Kidney (tissue), 14 donors: ENCODE measurements around the gene PHF12. TPM values are rescaled to one million over a fixed set of nuclear protein-coding genes. Genes with fewer than 3 reads are reported as not detected.

ENCODE experiments used
- DNase-seq, 5 donors: peaks; one replicate each; pipeline ENCODE4 v3.0.0-alpha.2; 2013 to 2020
- FAIRE-seq: peaks from 2 replicates; lab custom pipeline; 2012; peaks lifted over from hg19 to GRCh38; lab: Jason Lieb, UNC
- H3K27ac ChIP-seq, 2 donors: one replicate each; pipeline ENCODE4 v1.7.0; 2013; ENCODE audit warnings: low read depth in 2 of 2, low read length in 2 of 2, inconsistent platforms in 1 of 2
- H3K27me3 ChIP-seq: one replicate; pipeline ENCODE4 v1.7.1; 2013; ENCODE audit warnings: low read length, inconsistent platforms; ENCODE audit not compliant: control insufficient read depth, insufficient read depth
- H3K36me3 ChIP-seq, 3 donors: one replicate each; pipeline versions ENCODE4 v1.7.0 to v1.7.1; 2013; ENCODE audit warnings: low read length in 3 of 3, control low read depth in 1 of 3, inconsistent platforms in 1 of 3; ENCODE audit not compliant: insufficient read depth in 3 of 3, control insufficient read depth in 2 of 3
- H3K4me1 ChIP-seq, 3 donors: one replicate each; pipeline versions ENCODE4 v1.7.0 to v1.7.1; 2013; ENCODE audit warnings: low read length in 3 of 3, inconsistent platforms in 1 of 3, low read depth in 1 of 3; ENCODE audit not compliant: control insufficient read depth in 2 of 3, insufficient read depth in 2 of 3
- H3K4me3 ChIP-seq, 3 donors: one replicate each; pipeline versions ENCODE4 v1.7.0 to v1.8.1; 2013; ENCODE audit warnings: low read length in 3 of 3, control low read depth in 1 of 3, inconsistent platforms in 1 of 3
- H3K9ac ChIP-seq, 3 donors: one replicate each; pipeline versions ENCODE4 v1.7.0 to v1.7.1; 2013; ENCODE audit warnings: low read length in 3 of 3, control low read depth in 1 of 3, inconsistent platforms in 1 of 3
- H3K9me3 ChIP-seq, 3 donors: one replicate each; pipeline versions ENCODE4 v1.7.0 to v1.7.1; 2013; ENCODE audit warnings: low read length in 3 of 3, control low read depth in 1 of 3, inconsistent platforms in 1 of 3; ENCODE audit not compliant: control insufficient read depth in 2 of 3, insufficient read depth in 1 of 3
- intact Hi-C: fragments of 100-400 bp; cut with DNase I; formaldehyde crosslinking; loops from one replicate; pipeline ENCODE4 v1.11.1; 2022
- polyA plus RNA-seq: library from polyadenylated mRNA; stranded (reverse); fragments of 350-450 nt; fragmentation: Illumina TruSeq; extraction: RNeasy Lipid Tissue Mini Kit (QIAGEN cat#74804); gene quantifications from one replicate; pipeline ENCODE4 v1.2.3, GENCODE V29; 2014; ENCODE audit warnings: low read depth, low replicate concordance; ENCODE audit not compliant: insufficient read depth
- total RNA-seq: library from RNA; stranded (reverse); fragmentation: NEBNext Ultra II Directional; extraction: Animal tissue kit (Norgen Biotek cat#: 25700); gene quantifications from one replicate; pipeline ENCODE4 v1.2.1, GENCODE V29; 2021
- TF ChIP-seq, protein P1 (sequence below): IDR thresholded peaks from 3 replicates; pipeline ENCODE4 v1.5.1; 2012; ENCODE audit warnings: mild to moderate bottlenecking, moderate library complexity, borderline replicate concordance; ENCODE audit not compliant: insufficient read depth; ENCODE audit errors: extremely low read depth
- donor health status: control.
- donor health status: control.
- donor health status: control.
- donor health status: control.
- donor health status: control.
- donor health status: DM: yes; HTN: yes; CAD: no.
- donor health status: Normal renal cell carcinoma (clear cell type).

Gene PHF12
- total and polyA plus RNA-seq, 2 donors from 2014 or later, result 8.8 to 50.4 TPM

DNA sequence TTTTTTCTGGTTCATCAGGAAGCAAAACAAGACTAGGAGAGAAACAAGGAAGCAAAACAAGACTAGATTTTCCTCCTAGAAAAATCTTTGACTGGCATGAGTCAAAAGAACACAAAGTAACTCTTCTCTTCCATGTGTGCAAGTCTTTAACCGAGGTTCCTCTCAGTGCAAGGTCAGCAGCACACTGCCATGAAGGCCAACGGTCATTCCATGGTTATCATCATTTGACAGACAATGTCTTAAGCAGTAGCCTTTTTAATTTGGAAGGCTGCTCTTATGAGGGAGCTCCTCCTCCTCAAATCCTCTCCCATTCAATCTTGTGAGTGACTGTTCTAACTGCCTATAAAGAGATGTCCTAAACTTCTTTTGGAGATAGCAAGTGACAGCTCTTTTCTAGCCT is 33.0 kb downstream of the PHF12 start:
- FAIRE-seq (no peak), DNase-seq (no peak)
- Histone ChIP-seq H3K9ac (no peak overlapping the region), H3K9me3 (no peaks in the 10 kb centered on the region), H3K4me3 (no peak overlapping the region), H3K27me3 (no peaks in the 10 kb centered on the region), H3K36me3 (peaks cover 26 to 78% (median 47%) of the 10 kb centered on the region in 3 donors), H3K27ac (no peak overlapping the region), H3K4me1 (no peaks in the 10 kb centered on the region)
- TF ChIP-seq, protein P1, sequence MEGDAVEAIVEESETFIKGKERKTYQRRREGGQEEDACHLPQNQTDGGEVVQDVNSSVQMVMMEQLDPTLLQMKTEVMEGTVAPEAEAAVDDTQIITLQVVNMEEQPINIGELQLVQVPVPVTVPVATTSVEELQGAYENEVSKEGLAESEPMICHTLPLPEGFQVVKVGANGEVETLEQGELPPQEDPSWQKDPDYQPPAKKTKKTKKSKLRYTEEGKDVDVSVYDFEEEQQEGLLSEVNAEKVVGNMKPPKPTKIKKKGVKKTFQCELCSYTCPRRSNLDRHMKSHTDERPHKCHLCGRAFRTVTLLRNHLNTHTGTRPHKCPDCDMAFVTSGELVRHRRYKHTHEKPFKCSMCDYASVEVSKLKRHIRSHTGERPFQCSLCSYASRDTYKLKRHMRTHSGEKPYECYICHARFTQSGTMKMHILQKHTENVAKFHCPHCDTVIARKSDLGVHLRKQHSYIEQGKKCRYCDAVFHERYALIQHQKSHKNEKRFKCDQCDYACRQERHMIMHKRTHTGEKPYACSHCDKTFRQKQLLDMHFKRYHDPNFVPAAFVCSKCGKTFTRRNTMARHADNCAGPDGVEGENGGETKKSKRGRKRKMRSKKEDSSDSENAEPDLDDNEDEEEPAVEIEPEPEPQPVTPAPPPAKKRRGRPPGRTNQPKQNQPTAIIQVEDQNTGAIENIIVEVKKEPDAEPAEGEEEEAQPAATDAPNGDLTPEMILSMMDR, result no peak
- intact Hi-C loops, result loop anchor here (5.0 kb wide), 1 partner anchor 156 kb away; no protein-coding TSS in a partner anchor

DNA sequence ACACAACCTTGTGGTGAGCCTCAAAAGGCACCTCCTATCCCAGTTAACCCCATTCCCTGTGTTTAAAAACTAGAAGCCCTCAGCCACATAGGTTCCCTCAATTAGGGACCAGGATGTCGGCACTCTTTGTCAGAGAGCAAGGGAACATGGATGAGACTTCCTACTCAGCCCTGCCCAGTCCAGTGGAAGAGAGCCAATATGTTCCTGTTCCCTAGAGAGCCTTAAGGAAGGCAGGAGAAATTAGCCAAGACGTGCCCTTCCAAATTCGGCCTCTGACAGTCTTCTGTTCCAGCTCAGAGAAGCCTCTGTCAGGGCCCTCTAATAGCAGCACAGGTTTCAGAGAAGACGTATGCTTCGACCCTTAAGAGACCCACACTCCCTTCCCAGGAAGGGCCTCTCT is 33.9 kb downstream of the PHF12 start:
- Histone ChIP-seq H3K4me1 (no peaks in the 10 kb centered on the region), H3K4me3 (no peak overlapping the region), H3K9me3 (no peaks in the 10 kb centered on the region), H3K9ac (no peak overlapping the region), H3K36me3 (peaks cover 26 to 85% (median 47%) of the 10 kb centered on the region in 3 donors), H3K27ac (peak overlapping the region in 1 of 2 donors; percentile 13), H3K27me3 (no peaks in the 10 kb centered on the region)
- TF ChIP-seq, protein P1, result no peak
- FAIRE-seq, result no peak
- no peak for DNase-seq
- intact Hi-C loops, result loop anchor here (5.0 kb wide), 1 partner anchor 155 kb away; no protein-coding TSS in a partner anchor

- DNase-seq, result no peak
- H3K9me3 ChIP-seq, result no peaks in the 10 kb centered on the region
- no peak overlapping the region for H3K9ac ChIP-seq
- peaks cover 0 to under 1% (median 0%) of the 10 kb centered on the region in 3 donors for H3K4me1 ChIP-seq
- peaks cover 26 to 85% (median 50%) of the 10 kb centered on the region in 3 donors for H3K36me3 ChIP-seq
- TF ChIP-seq, protein P1, result no peak
- no peaks in the 10 kb centered on the region for H3K27me3 ChIP-seq
- no peak for FAIRE-seq
- no peak overlapping the region for H3K4me3 ChIP-seq
- H3K27ac ChIP-seq, result no peak overlapping the region
- intact Hi-C loops, result loop anchor here (5.0 kb wide), 1 partner anchor 155 kb away; no protein-coding TSS in a partner anchor
Observed at GRCh38 chr17:28917029-28917428, 34.3 kb downstream of the PHF12 start.
